ENCODE measurements around the gene BAHCC1. TPM values are rescaled to one million over a fixed set of nuclear protein-coding genes. Genes with fewer than 3 reads are reported as not detected.

BAHCC1 gene
- total and polyA plus RNA-seq, 9 of the 15 experiments (the other 6 are each of a cell fraction or from before 2014, with no cell fraction given): 0.14 to 26.9 (median 5.0) TPM

DNA sequence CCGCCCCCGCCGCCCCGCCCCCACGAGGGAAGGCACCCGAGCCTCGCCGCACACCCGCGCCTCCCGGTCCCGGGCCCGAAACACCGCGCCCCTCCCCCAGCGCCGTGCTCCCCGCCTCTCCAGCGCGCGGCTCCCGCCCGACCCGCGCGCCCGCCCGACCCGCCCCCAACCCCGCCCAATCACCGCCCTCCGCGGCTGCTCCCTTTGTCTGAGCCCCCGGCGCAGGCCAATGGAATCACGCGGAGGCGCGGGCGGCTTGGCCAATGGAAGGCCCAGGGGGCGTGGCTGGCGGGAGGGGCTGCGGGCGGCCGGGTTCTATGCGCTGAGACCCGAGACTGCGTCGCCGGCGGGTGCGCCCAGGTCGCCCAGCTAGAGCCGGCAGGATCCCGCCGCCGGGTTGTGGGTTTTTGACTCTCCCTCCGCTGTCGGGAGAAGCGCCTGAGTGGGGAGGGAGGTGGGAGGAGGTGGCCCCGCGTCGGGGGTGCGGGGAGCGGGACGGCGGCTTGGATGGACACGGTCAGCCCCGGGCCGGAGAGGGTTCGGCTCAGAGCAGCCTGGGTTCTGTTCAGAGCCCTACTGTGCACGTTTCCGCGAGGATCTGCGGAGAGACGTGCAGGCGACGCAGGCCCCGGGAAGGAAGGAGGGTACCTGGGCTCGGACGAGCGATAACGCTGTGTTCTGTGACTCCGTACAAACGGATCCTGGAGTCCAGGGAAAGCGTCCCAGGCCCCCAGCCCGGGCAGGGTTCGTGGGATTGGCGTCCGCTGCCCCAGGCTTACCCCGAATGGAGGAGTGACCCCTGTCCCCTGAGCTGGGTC is 49.0 kb upstream of the BAHCC1 start (continued):
- TF ChIP-seq NFIX (CRISPR knock-in tag; IDR thresholded peaks at IDR 0.05; ENCODE audit: low read depth) (no peak), MTA1 (IDR thresholded peaks at IDR 0.05; ENCODE audit: borderline replicate concordance) (no peak), EP400 (IDR thresholded peaks at IDR 0.05) (no peak), FOXA1 (IDR thresholded peaks at IDR 0.05; ENCODE audit: borderline replicate concordance) (no peak), KDM1A (IDR thresholded peaks at IDR 0.05) (no peak), ZNF224 (CRISPR knock-in tag; IDR thresholded peaks at IDR 0.05) (no peak), TCF7 (IDR thresholded peaks at IDR 0.05; ENCODE audit: borderline replicate concordance) (no peak), TAF7 (tag; IDR thresholded peaks at IDR 0.05) (peak; percentile 77), RFX7 (CRISPR knock-in tag; IDR thresholded peaks at IDR 0.05) (no peak), ETV5 (CRISPR knock-in tag; IDR thresholded peaks at IDR 0.05; ENCODE audit: low read depth) (no peak), STAT5B (CRISPR knock-in tag; IDR thresholded peaks at IDR 0.05) (no peak), TBL1XR1 (IDR thresholded peaks at IDR 0.05; ENCODE audit: low read length in 2 of 2) (no peak), PTTG1 (tag; IDR thresholded peaks at IDR 0.05; ENCODE audit: low read depth) (no peak), CHD4 (IDR thresholded peaks at IDR 0.05; ENCODE audit: insufficient read depth, insufficient replicate concordance, low read depth, low read length, poor library complexity, severe bottlenecking) (no peak), ZNF583 (CRISPR knock-in tag; IDR thresholded peaks at IDR 0.05) (no peak), POLR2AphosphoS2 (IDR thresholded peaks at IDR 0.05; ENCODE audit: low read length) (no peak), ARHGAP35 (IDR thresholded peaks at IDR 0.05; ENCODE audit: partially characterized antibody) (no peak), FOXM1 (IDR thresholded peaks at IDR 0.05; ENCODE audit: low read depth) (no peak), FOXM1 (CRISPR knock-in tag; IDR thresholded peaks at IDR 0.05; ENCODE audit: low read depth) (no peak)
- TF ChIP-seq, protein P1, sequence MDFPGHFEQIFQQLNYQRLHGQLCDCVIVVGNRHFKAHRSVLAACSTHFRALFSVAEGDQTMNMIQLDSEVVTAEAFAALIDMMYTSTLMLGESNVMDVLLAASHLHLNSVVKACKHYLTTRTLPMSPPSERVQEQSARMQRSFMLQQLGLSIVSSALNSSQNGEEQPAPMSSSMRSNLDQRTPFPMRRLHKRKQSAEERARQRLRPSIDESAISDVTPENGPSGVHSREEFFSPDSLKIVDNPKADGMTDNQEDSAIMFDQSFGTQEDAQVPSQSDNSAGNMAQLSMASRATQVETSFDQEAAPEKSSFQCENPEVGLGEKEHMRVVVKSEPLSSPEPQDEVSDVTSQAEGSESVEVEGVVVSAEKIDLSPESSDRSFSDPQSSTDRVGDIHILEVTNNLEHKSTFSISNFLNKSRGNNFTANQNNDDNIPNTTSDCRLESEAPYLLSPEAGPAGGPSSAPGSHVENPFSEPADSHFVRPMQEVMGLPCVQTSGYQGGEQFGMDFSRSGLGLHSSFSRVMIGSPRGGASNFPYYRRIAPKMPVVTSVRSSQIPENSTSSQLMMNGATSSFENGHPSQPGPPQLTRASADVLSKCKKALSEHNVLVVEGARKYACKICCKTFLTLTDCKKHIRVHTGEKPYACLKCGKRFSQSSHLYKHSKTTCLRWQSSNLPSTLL (IDR thresholded peaks at IDR 0.05): no peak
- TF ChIP-seq, protein P2, sequence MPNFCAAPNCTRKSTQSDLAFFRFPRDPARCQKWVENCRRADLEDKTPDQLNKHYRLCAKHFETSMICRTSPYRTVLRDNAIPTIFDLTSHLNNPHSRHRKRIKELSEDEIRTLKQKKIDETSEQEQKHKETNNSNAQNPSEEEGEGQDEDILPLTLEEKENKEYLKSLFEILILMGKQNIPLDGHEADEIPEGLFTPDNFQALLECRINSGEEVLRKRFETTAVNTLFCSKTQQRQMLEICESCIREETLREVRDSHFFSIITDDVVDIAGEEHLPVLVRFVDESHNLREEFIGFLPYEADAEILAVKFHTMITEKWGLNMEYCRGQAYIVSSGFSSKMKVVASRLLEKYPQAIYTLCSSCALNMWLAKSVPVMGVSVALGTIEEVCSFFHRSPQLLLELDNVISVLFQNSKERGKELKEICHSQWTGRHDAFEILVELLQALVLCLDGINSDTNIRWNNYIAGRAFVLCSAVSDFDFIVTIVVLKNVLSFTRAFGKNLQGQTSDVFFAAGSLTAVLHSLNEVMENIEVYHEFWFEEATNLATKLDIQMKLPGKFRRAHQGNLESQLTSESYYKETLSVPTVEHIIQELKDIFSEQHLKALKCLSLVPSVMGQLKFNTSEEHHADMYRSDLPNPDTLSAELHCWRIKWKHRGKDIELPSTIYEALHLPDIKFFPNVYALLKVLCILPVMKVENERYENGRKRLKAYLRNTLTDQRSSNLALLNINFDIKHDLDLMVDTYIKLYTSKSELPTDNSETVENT (CRISPR knock-in tag; IDR thresholded peaks at IDR 0.05): no peak
- TF ChIP-seq, protein P3, sequence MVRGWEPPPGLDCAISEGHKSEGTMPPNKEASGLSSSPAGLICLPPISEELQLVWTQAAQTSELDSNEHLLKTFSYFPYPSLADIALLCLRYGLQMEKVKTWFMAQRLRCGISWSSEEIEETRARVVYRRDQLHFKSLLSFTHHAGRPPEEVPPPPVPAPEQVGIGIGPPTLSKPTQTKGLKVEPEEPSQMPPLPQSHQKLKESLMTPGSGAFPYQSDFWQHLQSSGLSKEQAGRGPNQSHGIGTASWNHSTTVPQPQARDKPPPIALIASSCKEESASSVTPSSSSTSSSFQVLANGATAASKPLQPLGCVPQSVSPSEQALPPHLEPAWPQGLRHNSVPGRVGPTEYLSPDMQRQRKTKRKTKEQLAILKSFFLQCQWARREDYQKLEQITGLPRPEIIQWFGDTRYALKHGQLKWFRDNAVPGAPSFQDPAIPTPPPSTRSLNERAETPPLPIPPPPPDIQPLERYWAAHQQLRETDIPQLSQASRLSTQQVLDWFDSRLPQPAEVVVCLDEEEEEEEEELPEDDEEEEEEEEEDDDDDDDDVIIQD (CRISPR knock-in tag; IDR thresholded peaks at IDR 0.05): no peak
